Frontal cortex (tissue), 4 donors: ENCODE measurements around the gene CDT1. TPM values are rescaled to one million over a fixed set of nuclear protein-coding genes. Genes with fewer than 3 reads are reported as not detected.
"Not testable (repeated sequence)": the region's sequence is repeated elsewhere in the genome, so short reads cannot be mapped to it uniquely, and the experiment has no call there.

Experiments
- DNase-seq, 2 donors: peaks; one replicate each; pipeline ENCODE4 v3.0.0; 2012; ENCODE audit warnings: low spot score in 2 of 2
- FAIRE-seq: peaks from 2 replicates; lab custom pipeline; 2012; peaks lifted over from hg19 to GRCh38; lab: Jason Lieb, UNC
- total RNA-seq: library from RNA; depleted of rRNA; stranded (reverse); fragments of >200 nt; gene quantifications from one replicate; pipeline ENCODE4 v1.2.3, GENCODE V29; 2014
- donor health status: control.
- donor health status: control.
- donor health status: control.

The CDT1 gene
- total RNA-seq, 1 donor from 2014 or later: 1.2 TPM

GRCh38 chr16:88813269-88814143 is 9.9 kb downstream of the CDT1 start:
- DNase-seq (no peak), FAIRE-seq (no peak)

- no peak for FAIRE-seq
These were observed 10.5 kb downstream of the CDT1 start for GRCh38 chr16:88814144-88814502.

GRCh38 chr16:88815227-88815626 is 11.6 kb downstream of the CDT1 start:
- FAIRE-seq: no peak
- DNase-seq: no peak

More at GRCh38 chr16:88814144-88814502, 10.5 kb downstream of the CDT1 start:
- no peak for DNase-seq

- DNase-seq (no peak), FAIRE-seq (no peak)
These were observed 12.5 kb downstream of the CDT1 start for GRCh38 chr16:88815901-88816589.

- no peak for DNase-seq
- FAIRE-seq: no peak
These were observed 13.3 kb downstream of the CDT1 start for GRCh38 chr16:88816736-88817535.

GRCh38 chr16:88817785-88818574 is 14.4 kb downstream of the CDT1 start:
- FAIRE-seq (no peak), DNase-seq (no peak)

- FAIRE-seq (no peak), DNase-seq (no peak)
These were observed 14.9 kb downstream of the CDT1 start for GRCh38 chr16:88818575-88818874.

GRCh38 chr16:88819126-88819525 is 15.5 kb downstream of the CDT1 start:
- FAIRE-seq (no peak), DNase-seq (no peak)

GRCh38 chr16:88820385-88821025 is 16.9 kb downstream of the CDT1 start:
- DNase-seq (no peak), FAIRE-seq (no peak)

GRCh38 chr16:88821168-88821850 is 17.7 kb downstream of the CDT1 start:
- FAIRE-seq (no peak), DNase-seq (no peak)

GRCh38 chr16:88822281-88823040 is 18.9 kb downstream of the CDT1 start:
- no peak for DNase-seq
- FAIRE-seq: no peak

GRCh38 chr16:88823646-88824045 is 20.1 kb downstream of the CDT1 start:
- DNase-seq, FAIRE-seq: not testable (repeated sequence)

GRCh38 chr16:88824256-88825077 is 20.9 kb downstream of the CDT1 start:
- no peak for FAIRE-seq
- no peak for DNase-seq

GRCh38 chr16:88825146-88825545 is 21.6 kb downstream of the CDT1 start:
- FAIRE-seq (no peak), DNase-seq (no peak)

- FAIRE-seq: no peak
- DNase-seq: no peak
These were observed 22.7 kb downstream of the CDT1 start for GRCh38 chr16:88826070-88826840.

- no peak for FAIRE-seq
- DNase-seq: no peak
These were observed 24.1 kb downstream of the CDT1 start for GRCh38 chr16:88827727-88828126.

GRCh38 chr16:88828711-88829110 is 25.1 kb downstream of the CDT1 start:
- FAIRE-seq (no peak), DNase-seq (no peak)
